SK-N-SH (cell line): Measurements from ENCODE around the gene EED. TPM values are rescaled to one million over a fixed set of nuclear protein-coding genes. Genes with fewer than 3 reads are reported as not detected.

Experiments used
- CTCF ChIA-PET: fragments of 300-600, 350-600 bp; formaldehyde crosslinking; extraction: SDS; loops from one replicate; lab custom pipeline; 2021; lab: Yijun Ruan, JAX
- POLR2A ChIA-PET: fragments of 350-600 bp; sonication (Branson Sonifier 250); formaldehyde crosslinking; extraction: SDS; loops from one replicate; lab custom pipeline; 2020; ENCODE audit warnings: antibody characterized with exemption, inconsistent platforms; lab: Yijun Ruan, JAX
- DNase-seq: peaks from one replicate; pipeline ENCODE4 v3.0.0; 2012
- H2AFZ ChIP-seq: fragments of 200-600 bp; sonication (generic); 2 replicates; pipeline ENCODE4 v1.8.1; 2016; ENCODE audit warnings: antibody characterized with exemption, mild to moderate bottlenecking, low read depth
- H3F3A ChIP-seq: fragments of 200-600 bp; sonication (generic); replicated peaks from 2 replicates; pipeline ENCODE3; 2016; ENCODE audit warnings: antibody characterized with exemption, mild to moderate bottlenecking; ENCODE audit not compliant: insufficient read depth
- H3K27ac ChIP-seq, 2 experiments: fragments of 200-500 bp in 1 of 2; fragments of 200-600 bp in 1 of 2; sonication (Bioruptor generic) in 1 of 2; sonication (generic), shearing (Covaris generic) in 1 of 2; 2 replicates each; pipeline versions ENCODE4 v1.5.1 to v1.6.1; 2014 to 2016; ENCODE audit warnings: low read depth in 2 of 2, inconsistent platforms in 1 of 2, low read length in 1 of 2, mild to moderate bottlenecking in 1 of 2, mixed read lengths in 1 of 2
- H3K27me3 ChIP-seq: fragments of 200-600 bp; sonication (generic), shearing (Covaris generic); 2 replicates; pipeline ENCODE4 v1.6.1; 2016; ENCODE audit warnings: mixed run types; ENCODE audit not compliant: insufficient read depth
- H3K36me3 ChIP-seq, 2 experiments: fragments of 200-500 bp in 1 of 2; fragments of 200-600 bp in 1 of 2; sonication (Bioruptor generic) in 1 of 2; sonication (generic) in 1 of 2; replicated peaks in 1 of 2; 2 replicates each; pipeline versions ENCODE3 to v1.5.1; 2014 to 2016; ENCODE audit warnings: low read length in 1 of 2, mild to moderate bottlenecking in 1 of 2; ENCODE audit not compliant: insufficient read depth in 2 of 2, control insufficient read depth in 1 of 2
- H3K4me1 ChIP-seq, 2 experiments: fragments of 200-500 bp in 1 of 2; fragments of 200-600 bp in 1 of 2; sonication (Bioruptor generic) in 1 of 2; sonication (generic), shearing (Covaris generic) in 1 of 2; 2 replicates each; pipeline versions ENCODE4 v1.5.1 to v1.6.1; 2014 to 2016; ENCODE audit warnings: low read depth in 1 of 2, low read length in 1 of 2, mixed run types in 1 of 2; ENCODE audit not compliant: insufficient read depth in 2 of 2, control insufficient read depth in 1 of 2
- H3K4me2 ChIP-seq: fragments of 200-600 bp; sonication (generic), shearing (Covaris generic); 2 replicates; pipeline ENCODE4 v1.6.1; 2017; ENCODE audit warnings: mixed run types
- H3K4me3 ChIP-seq, 2 experiments: fragments of 200-500 bp in 1 of 2; fragments of 200-600 bp in 1 of 2; sonication (Bioruptor generic) in 1 of 2; sonication (generic), shearing (Covaris generic) in 1 of 2; 2 replicates each; pipeline versions ENCODE4 v1.5.1 to v1.8.1; 2014 to 2016; ENCODE audit warnings: low read depth in 2 of 2, inconsistent platforms in 1 of 2, low read length in 1 of 2, mild to moderate bottlenecking in 1 of 2, mixed read lengths in 1 of 2, moderate library complexity in 1 of 2
- H3K79me2 ChIP-seq: fragments of 200-600 bp; sonication (generic); 2 replicates; pipeline ENCODE4 v1.8.1; 2017; ENCODE audit warnings: mild to moderate bottlenecking; ENCODE audit not compliant: insufficient read depth
- H3K9ac ChIP-seq: fragments of 200-600 bp; sonication (generic); 2 replicates; pipeline ENCODE4 v1.6.1; 2017; ENCODE audit warnings: mixed run types
- H3K9me2 ChIP-seq: fragments of 200-600 bp; sonication (generic); 2 replicates; pipeline ENCODE4 v1.6.1; 2017; ENCODE audit warnings: mixed run types
- H3K9me3 ChIP-seq: fragments of 200-600 bp; sonication (generic); 2 replicates; pipeline ENCODE4 v1.6.1; 2017; ENCODE audit warnings: mixed run types, mild to moderate bottlenecking, moderate library complexity
- H4K20me1 ChIP-seq: fragments of 200-600 bp; sonication (generic); 2 replicates; pipeline ENCODE4 v1.6.1; 2017; ENCODE audit warnings: mild to moderate bottlenecking, mixed run types; ENCODE audit not compliant: insufficient read depth
- CHD2 ChIP-seq: fragments of 150-350 bp; IDR thresholded peaks from 2 replicates; pipeline ENCODE4 v1.6.1; 2018; ENCODE audit warnings: low read length; ENCODE audit not compliant: partially characterized antibody
- EP300 ChIP-seq, 2 experiments: IDR thresholded peaks; 2 replicates each; pipeline versions ENCODE4 v1.4.0 to v1.6.1; 2012; ENCODE audit warnings: borderline replicate concordance in 1 of 2, low read depth in 1 of 2, low read length in 1 of 2
- FOSL2 ChIP-seq: IDR thresholded peaks from 2 replicates; pipeline ENCODE4 v1.4.0; 2012; ENCODE audit warnings: low read depth, mild to moderate bottlenecking, moderate library complexity, borderline replicate concordance
- FOXJ3 ChIP-seq: sonication (generic); formaldehyde crosslinking; IDR thresholded peaks from 2 replicates; pipeline ENCODE4 v1.5.1; 2020; ENCODE audit warnings: mild to moderate bottlenecking, missing genetic modification reagents
- FOXM1 ChIP-seq: IDR thresholded peaks from 2 replicates; pipeline ENCODE4 v1.4.0; 2012; ENCODE audit warnings: low read depth, mild to moderate bottlenecking
- GABPA ChIP-seq: IDR thresholded peaks from 2 replicates; pipeline ENCODE4 v1.4.0; 2012; ENCODE audit warnings: low read depth, mild to moderate bottlenecking
- IRF3 ChIP-seq: fragments of 150-350 bp; IDR thresholded peaks from 2 replicates; pipeline ENCODE4 v1.6.1; 2016; ENCODE audit warnings: mild to moderate bottlenecking, low read depth, low read length
- MAX ChIP-seq: IDR thresholded peaks from 2 replicates; pipeline ENCODE4 v1.4.0; 2012; ENCODE audit warnings: low read depth
- RCOR1 ChIP-seq: fragments of 150-350 bp; IDR thresholded peaks from 2 replicates; pipeline ENCODE4 v1.6.1; 2017; ENCODE audit warnings: antibody characterized with exemption, low read length
- RFX5 ChIP-seq: IDR thresholded peaks from 2 replicates; pipeline ENCODE4 v1.6.1; 2012; ENCODE audit warnings: mild to moderate bottlenecking, improper control_type of control experiment, low read length
- RXRA ChIP-seq: IDR thresholded peaks from 2 replicates; pipeline ENCODE4 v1.4.0; 2012; ENCODE audit warnings: low read depth, mild to moderate bottlenecking, borderline replicate concordance
- SIN3A ChIP-seq: IDR thresholded peaks from 2 replicates; pipeline ENCODE4 v1.6.1; 2012; ENCODE audit warnings: low read depth, mild to moderate bottlenecking, low read length, moderate library complexity, borderline replicate concordance
- SMC3 ChIP-seq: IDR thresholded peaks from 2 replicates; pipeline ENCODE4 v1.6.1; 2012; ENCODE audit warnings: low read depth, low read length, improper control_type of control experiment
- TAF1 ChIP-seq: IDR thresholded peaks from 2 replicates; pipeline ENCODE4 v1.6.1; 2012; ENCODE audit warnings: low read depth, mild to moderate bottlenecking, low read length, moderate library complexity, borderline replicate concordance
- USF2 ChIP-seq: fragments of 150-350 bp; IDR thresholded peaks from 2 replicates; pipeline ENCODE4 v1.6.1; 2017; ENCODE audit warnings: antibody characterized with exemption, low read length, low read depth, borderline replicate concordance
- WGBS: methylation state at CpG from one replicate; pipeline ENCODE4 v1.1.6; 2017; ENCODE audit warnings: low lambda C conversion rate; 5-methylcytosine and 5-hydroxymethylcytosine counted together
- polyA plus RNA-seq, 3 experiments: library from polyadenylated mRNA; depleted of rRNA; stranded (reverse); fragments of >200 nt; gene quantifications; 2 replicates each; pipeline ENCODE4 v1.2.3, GENCODE V29; 2012

EED gene
- polyA plus RNA-seq, 1 of the 3 experiments (the other 2 are of a cell fraction) = 12.8 TPM

GRCh38 chr11:86265194-86265593 is 20.6 kb downstream of the EED start:
- peaks cover 26 to 50% of the 10 kb centered on the region in 2 experiments for H3K36me3 ChIP-seq
- H3K27ac ChIP-seq = no peak overlapping the region
- no peaks in the 10 kb centered on the region for H3K27me3 ChIP-seq
- no peak overlapping the region for H2AFZ ChIP-seq
- peaks cover 13% of the 10 kb centered on the region; the same call in 1 of the 2 replicates for H3K79me2 ChIP-seq
- no peak overlapping the region for H3K4me2 ChIP-seq
- H4K20me1 ChIP-seq = no peaks in the 10 kb centered on the region
- H3K9ac ChIP-seq = no peak overlapping the region
- no peaks in the 10 kb centered on the region for H3K9me3 ChIP-seq
- no peak for DNase-seq
- no peak overlapping the region for H3K4me3 ChIP-seq
- no peak for TF ChIP-seq RFX5
- TF ChIP-seq IRF3 = no peak
- no peak for TF ChIP-seq FOXJ3 (CRISPR knock-in tag)
- TF ChIP-seq GABPA = no peak
- TF ChIP-seq CHD2 = no peak
- no peak for TF ChIP-seq MAX
- TF ChIP-seq SMC3 = no peak
- TF ChIP-seq USF2 = no peak
- peaks cover 16% of the 10 kb centered on the region for H3F3A ChIP-seq
- POLR2A ChIA-PET = no interaction called here
- H3K9me2 ChIP-seq = no peaks in the 10 kb centered on the region
- H3K4me1 ChIP-seq = no peaks in the 10 kb centered on the region
- CTCF ChIA-PET = interaction anchor here (1.1 kb wide), 1 partner anchor 223 kb away, joined by 3 read pairs; no protein-coding TSS in a partner anchor

GRCh38 chr11:86269645-86270044 is 25.1 kb downstream of the EED start:
- Histone ChIP-seq H3K9me3 (no peaks in the 10 kb centered on the region), H3K4me3 (no peak overlapping the region), H2AFZ (no peak overlapping the region), H3K9ac (no peak overlapping the region), H3F3A (peaks cover 18% of the 10 kb centered on the region), H3K9me2 (no peaks in the 10 kb centered on the region), H3K4me1 (no peaks in the 10 kb centered on the region), H4K20me1 (no peaks in the 10 kb centered on the region), H3K4me2 (no peak overlapping the region), H3K27me3 (no peaks in the 10 kb centered on the region), H3K27ac (no peak overlapping the region), H3K79me2 (peaks cover 50% of the 10 kb centered on the region; the same call in 1 of the 2 replicates), H3K36me3 (peaks cover 40 to 50% of the 10 kb centered on the region in 2 experiments)
- no peak for DNase-seq
- POLR2A ChIA-PET = no interaction called here
- CTCF ChIA-PET = no interaction called here
- TF ChIP-seq RXRA (no peak), SMC3 (no peak), SIN3A (no peak), EP300 (IDR thresholded peaks at IDR 0.05; ENCODE audit: borderline replicate concordance in 1 of 2, low read depth in 1 of 2, low read length in 1 of 2) (no peak), MAX (no peak), TAF1 (no peak), USF2 (no peak), CHD2 (no peak), FOSL2 (no peak), FOXM1 (no peak), RCOR1 (no peak)
- 95% methylated on average over 1 of the region's 1 CpG for WGBS
